MM.1S (cell line): Measurements from ENCODE around the gene RSBN1.

ENCODE experiments used
- DNase-seq: peaks from one replicate; pipeline ENCODE4 v3.0.0-alpha.2; 2015
- H2AFZ ChIP-seq: fragments of 300-600 bp; sonication (generic); 2 replicates; pipeline ENCODE4 v1.6.0; 2016; ENCODE audit warnings: antibody characterized with exemption, low read length
- H3F3A ChIP-seq: fragments of 300-600 bp; sonication (generic); 2 replicates; pipeline ENCODE4 v1.6.1; 2016; ENCODE audit warnings: mild to moderate bottlenecking, antibody characterized with exemption, low read length, moderate library complexity, mixed read lengths; ENCODE audit not compliant: insufficient read depth
- H3K27ac ChIP-seq: fragments of 300-600 bp; sonication (generic); 2 replicates; pipeline ENCODE4 v1.5.1; 2016; ENCODE audit warnings: mild to moderate bottlenecking, low read length
- H3K27me3 ChIP-seq: fragments of 300-600 bp; sonication (generic); replicated peaks from 2 replicates; pipeline ENCODE4 v1.6.0; 2016; ENCODE audit warnings: low read length; ENCODE audit not compliant: insufficient read depth
- H3K36me3 ChIP-seq: fragments of 300-600 bp; sonication (generic); replicated peaks from 2 replicates; pipeline ENCODE4 v1.6.1; 2016; ENCODE audit warnings: mild to moderate bottlenecking, low read length, mixed read lengths; ENCODE audit not compliant: insufficient read depth
- H3K4me1 ChIP-seq: fragments of 300-600 bp; sonication (generic); 2 replicates; pipeline ENCODE4 v1.6.1; 2016; ENCODE audit warnings: low read length, mixed read lengths
- H3K4me2 ChIP-seq: fragments of 300-600 bp; sonication (generic); 2 replicates; pipeline ENCODE4 v1.6.0; 2016; ENCODE audit warnings: low read depth, low read length
- H3K4me3 ChIP-seq: fragments of 300-600 bp; sonication (generic); 2 replicates; pipeline ENCODE4 v1.5.1; 2016; ENCODE audit warnings: low read length, mixed read lengths
- H3K79me2 ChIP-seq: fragments of 300-600 bp; sonication (generic); 2 replicates; pipeline ENCODE4 v1.6.1; 2016; ENCODE audit warnings: mixed run types, low read length, mixed read lengths
- H3K9ac ChIP-seq: fragments of 300-600 bp; sonication (generic); 2 replicates; pipeline ENCODE4 v1.6.1; 2016; ENCODE audit warnings: low read length, mixed read lengths
- H3K9me2 ChIP-seq: fragments of 300-600 bp; sonication (generic); replicated peaks from 2 replicates; pipeline ENCODE4 v1.6.1; 2016; ENCODE audit warnings: mild to moderate bottlenecking, low read length, mixed read lengths; ENCODE audit not compliant: insufficient read depth
- H3K9me3 ChIP-seq: fragments of 300-600 bp; sonication (generic); replicated peaks from 2 replicates; pipeline ENCODE4 v1.6.1; 2016; ENCODE audit warnings: mild to moderate bottlenecking, low read length, mixed read lengths; ENCODE audit not compliant: insufficient read depth
- H4K20me1 ChIP-seq: fragments of 300-600 bp; sonication (generic); 2 replicates; pipeline ENCODE4 v1.6.1; 2016; ENCODE audit warnings: mild to moderate bottlenecking, low read length, moderate library complexity, mixed read lengths; ENCODE audit not compliant: insufficient read depth
- EZH2 ChIP-seq: fragments of 300-600 bp; sonication (generic); optimal IDR thresholded peaks from 2 replicates; pipeline ENCODE3; 2017; ENCODE audit warnings: low read depth, mild to moderate bottlenecking, antibody characterized with exemption, low read length, mixed read lengths
- EZH2phosphoT487 ChIP-seq: fragments of 300-600 bp; sonication (generic); IDR thresholded peaks from 2 replicates; pipeline ENCODE4 v1.6.1; 2018; ENCODE audit warnings: antibody characterized with exemption, low read length
- TF ChIP-seq, protein P1 (sequence below): fragments of 300-600 bp; sonication (generic); IDR thresholded peaks from 2 replicates; pipeline ENCODE4 v1.5.1; 2016; ENCODE audit warnings: antibody characterized with exemption, low read length, mixed read lengths

RSBN1 gene

DNA sequence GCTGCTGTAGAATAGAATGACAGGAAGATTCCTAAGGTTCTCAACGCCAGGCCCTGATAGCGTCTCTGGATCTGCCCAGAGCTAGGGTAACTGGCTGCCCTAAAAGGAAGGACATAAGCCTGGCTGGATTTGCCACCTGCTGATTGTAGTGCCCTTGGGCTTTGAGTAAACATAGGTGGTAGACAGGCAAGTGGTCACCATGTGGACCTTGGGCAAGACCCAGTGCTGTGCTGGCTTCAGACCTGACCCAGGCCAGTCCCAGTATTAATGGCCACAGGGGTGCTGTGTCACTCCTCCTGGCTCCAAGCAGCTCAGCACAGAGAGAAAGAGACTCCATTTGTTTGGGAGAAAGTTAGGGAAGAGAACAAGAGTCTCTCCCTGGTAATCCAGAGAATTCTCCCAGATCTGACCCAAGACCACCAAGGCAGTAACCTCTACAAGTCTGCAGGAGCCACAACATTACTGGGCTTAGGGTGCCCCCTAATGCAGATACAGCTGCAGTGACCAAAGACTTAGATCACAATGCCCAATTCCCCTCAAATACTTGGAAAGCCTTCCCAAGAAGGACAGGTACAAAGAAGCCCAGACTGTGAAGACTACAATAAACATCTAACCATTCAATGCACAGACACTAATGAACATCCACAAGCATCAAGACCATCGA, 97.5 kb downstream of the RSBN1 start:
- TF ChIP-seq, protein P1, sequence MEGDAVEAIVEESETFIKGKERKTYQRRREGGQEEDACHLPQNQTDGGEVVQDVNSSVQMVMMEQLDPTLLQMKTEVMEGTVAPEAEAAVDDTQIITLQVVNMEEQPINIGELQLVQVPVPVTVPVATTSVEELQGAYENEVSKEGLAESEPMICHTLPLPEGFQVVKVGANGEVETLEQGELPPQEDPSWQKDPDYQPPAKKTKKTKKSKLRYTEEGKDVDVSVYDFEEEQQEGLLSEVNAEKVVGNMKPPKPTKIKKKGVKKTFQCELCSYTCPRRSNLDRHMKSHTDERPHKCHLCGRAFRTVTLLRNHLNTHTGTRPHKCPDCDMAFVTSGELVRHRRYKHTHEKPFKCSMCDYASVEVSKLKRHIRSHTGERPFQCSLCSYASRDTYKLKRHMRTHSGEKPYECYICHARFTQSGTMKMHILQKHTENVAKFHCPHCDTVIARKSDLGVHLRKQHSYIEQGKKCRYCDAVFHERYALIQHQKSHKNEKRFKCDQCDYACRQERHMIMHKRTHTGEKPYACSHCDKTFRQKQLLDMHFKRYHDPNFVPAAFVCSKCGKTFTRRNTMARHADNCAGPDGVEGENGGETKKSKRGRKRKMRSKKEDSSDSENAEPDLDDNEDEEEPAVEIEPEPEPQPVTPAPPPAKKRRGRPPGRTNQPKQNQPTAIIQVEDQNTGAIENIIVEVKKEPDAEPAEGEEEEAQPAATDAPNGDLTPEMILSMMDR = no peak
- TF ChIP-seq EZH2phosphoT487 = no peak
- TF ChIP-seq EZH2 = no peak
- Histone ChIP-seq H2AFZ (no peak overlapping the region), H3K9ac (no peak overlapping the region), H3K9me3 (no peaks in the 10 kb centered on the region), H3K36me3 (no peaks in the 10 kb centered on the region), H4K20me1 (no peaks in the 10 kb centered on the region), H3F3A (no peaks in the 10 kb centered on the region), H3K4me1 (no peaks in the 10 kb centered on the region), H3K9me2 (no peaks in the 10 kb centered on the region), H3K27ac (no peak overlapping the region), H3K4me2 (no peak overlapping the region), H3K4me3 (no peak overlapping the region), H3K79me2 (no peaks in the 10 kb centered on the region), H3K27me3 (no peaks in the 10 kb centered on the region)
- DNase-seq = no peak
